ENCODE measurements around the gene MGAT5. TPM values are rescaled to one million over a fixed set of nuclear protein-coding genes. Genes with fewer than 3 reads are reported as not detected.

The MGAT5 gene
- total and polyA plus RNA-seq, 2 donors = 8.8 to 36.8 TPM

DNA sequence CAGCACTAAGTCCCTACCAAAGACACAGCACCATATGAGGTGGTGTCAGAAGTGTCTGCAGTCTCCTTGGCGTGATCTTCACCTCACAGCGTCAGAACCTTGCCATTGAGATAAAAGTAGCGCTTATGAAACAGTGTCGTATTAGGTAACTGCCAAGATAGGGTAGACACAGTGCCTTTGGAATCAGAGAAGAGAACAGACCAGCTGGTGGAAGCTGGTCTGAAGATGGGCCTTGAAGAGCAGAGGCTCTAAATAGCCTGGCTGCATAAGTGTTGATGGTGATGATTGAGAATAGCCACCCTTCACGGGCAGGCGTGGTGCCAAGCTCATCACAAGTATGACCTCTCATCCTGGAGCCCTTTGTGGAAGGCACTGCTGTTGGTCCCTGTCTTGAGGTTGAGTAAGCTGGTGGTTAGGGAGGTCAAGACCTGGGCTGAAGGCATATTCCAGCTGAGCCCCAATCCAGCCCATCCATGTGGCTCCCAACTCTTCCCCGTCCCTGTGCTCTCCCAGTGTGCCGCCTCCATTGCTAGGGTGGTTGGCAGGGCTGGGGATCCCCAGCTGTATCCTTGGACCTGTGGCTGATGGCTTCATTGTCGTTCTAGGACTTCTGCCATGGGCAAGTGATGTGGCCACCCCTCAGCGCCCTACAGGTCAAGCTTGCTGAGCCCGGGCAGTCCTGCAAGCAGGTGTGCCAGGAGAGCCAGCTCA lies 187.4 kb downstream of the MGAT5 start:
- Histone ChIP-seq H3K9me3 (ENCODE audit: control insufficient read depth in 2 of 2, insufficient read depth in 1 of 2, low read length in 1 of 2) (no peaks in the 10 kb centered on the region), H3K27me3 (ENCODE audit: control insufficient read depth in 2 of 2, insufficient read depth in 1 of 2, low read length in 1 of 2) (no peaks in the 10 kb centered on the region), H3K36me3 (ENCODE audit: control insufficient read depth in 2 of 2, insufficient read depth in 2 of 2, low read length in 1 of 2) (peaks cover 29 to 59% of the 10 kb centered on the region in 2 donors), H3K4me3 (ENCODE audit: low read length in 2 of 2) (no peak overlapping the region), H3K4me1 (ENCODE audit: control insufficient read depth in 2 of 2, insufficient read depth in 2 of 2, low read length in 2 of 2) (no peaks in the 10 kb centered on the region), H3K27ac (ENCODE audit: low read depth in 1 of 2, low read length in 1 of 2) (no peak overlapping the region)
- no peak for DNase-seq (ENCODE audit: low read depth in 6 of 9, low spot score in 9 of 9)
- 98% methylated on average over 11 of the region's 11 CpGs for WGBS

DNA sequence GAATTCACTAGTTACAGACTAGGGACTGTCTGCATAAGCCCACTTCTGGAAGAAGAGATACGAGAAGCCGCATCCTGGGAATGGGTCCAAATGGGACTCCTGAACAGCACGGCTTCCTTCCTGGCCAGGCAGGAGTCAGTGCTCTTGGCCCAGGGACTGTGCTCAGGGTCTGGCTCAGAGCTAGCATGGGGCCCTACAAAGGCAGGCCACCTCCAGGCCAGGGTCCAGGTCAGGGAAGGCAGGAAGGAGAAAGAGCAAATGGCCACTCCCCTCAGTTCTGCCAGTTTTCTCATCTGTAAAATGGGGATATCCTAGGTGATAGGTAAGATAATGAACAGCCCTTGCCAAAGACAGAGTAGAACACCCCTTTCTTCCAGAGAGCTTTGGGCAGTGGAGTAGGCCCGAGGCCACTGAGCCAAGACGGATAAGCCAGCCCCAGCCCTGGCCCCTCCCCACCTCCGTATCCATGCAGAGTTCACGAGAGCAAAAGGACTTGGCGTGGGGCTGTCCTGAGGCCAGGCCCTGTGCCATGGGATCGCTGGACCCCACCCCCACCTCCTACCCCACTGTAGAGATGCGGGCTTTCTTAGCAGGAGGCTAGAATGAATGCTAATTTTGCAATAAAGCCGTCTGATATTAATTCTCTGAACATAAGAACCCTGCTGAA lies 190.1 kb downstream of the MGAT5 start:
- Histone ChIP-seq H3K36me3 (ENCODE audit: control insufficient read depth in 2 of 2, insufficient read depth in 2 of 2, low read length in 1 of 2) (peaks cover 28 to 57% of the 10 kb centered on the region in 2 donors), H3K27me3 (ENCODE audit: control insufficient read depth in 2 of 2, insufficient read depth in 1 of 2, low read length in 1 of 2) (no peaks in the 10 kb centered on the region), H3K9me3 (ENCODE audit: control insufficient read depth in 2 of 2, insufficient read depth in 1 of 2, low read length in 1 of 2) (no peaks in the 10 kb centered on the region), H3K4me3 (ENCODE audit: low read length in 2 of 2) (no peak overlapping the region), H3K27ac (ENCODE audit: low read depth in 1 of 2, low read length in 1 of 2) (no peak overlapping the region), H3K4me1 (ENCODE audit: control insufficient read depth in 2 of 2, insufficient read depth in 2 of 2, low read length in 2 of 2) (no peaks in the 10 kb centered on the region)
- no peak for DNase-seq (ENCODE audit: low read depth in 6 of 9, low spot score in 9 of 9)
- WGBS = 98% methylated on average over 11 of the region's 11 CpGs

DNA sequence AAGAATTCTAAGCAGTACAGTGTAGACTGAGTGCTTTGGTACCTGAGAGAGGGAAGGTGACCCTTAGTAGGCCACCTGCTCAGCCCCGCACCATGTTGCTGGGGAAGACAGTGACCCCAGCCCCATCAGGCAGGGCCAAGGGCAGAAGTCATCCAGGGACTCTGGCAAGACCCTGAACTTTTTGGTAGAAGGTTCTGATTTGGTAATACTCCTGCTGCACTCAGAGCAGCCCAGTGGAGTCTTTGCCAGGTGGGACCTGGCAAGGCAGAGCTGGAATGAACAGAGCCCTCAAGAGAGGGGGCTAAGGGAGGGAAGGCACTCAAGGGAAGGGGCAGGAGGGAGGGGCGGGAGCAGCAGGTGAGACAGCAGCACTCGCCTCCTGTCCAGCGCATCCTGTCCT lies 191.2 kb downstream of the MGAT5 start:
- Histone ChIP-seq H3K27me3 (ENCODE audit: control insufficient read depth in 2 of 2, insufficient read depth in 1 of 2, low read length in 1 of 2) (no peaks in the 10 kb centered on the region), H3K4me3 (ENCODE audit: low read length in 2 of 2) (no peak overlapping the region), H3K4me1 (ENCODE audit: control insufficient read depth in 2 of 2, insufficient read depth in 2 of 2, low read length in 2 of 2) (no peaks in the 10 kb centered on the region), H3K9me3 (ENCODE audit: control insufficient read depth in 2 of 2, insufficient read depth in 1 of 2, low read length in 1 of 2) (no peaks in the 10 kb centered on the region), H3K36me3 (ENCODE audit: control insufficient read depth in 2 of 2, insufficient read depth in 2 of 2, low read length in 1 of 2) (peaks cover 36 to 59% of the 10 kb centered on the region in 2 donors), H3K27ac (ENCODE audit: low read depth in 1 of 2, low read length in 1 of 2) (no peak overlapping the region)
- DNase-seq (ENCODE audit: low read depth in 6 of 9, low spot score in 9 of 9) = no peak
- WGBS = 98% methylated on average over 4 of the region's 4 CpGs

DNA sequence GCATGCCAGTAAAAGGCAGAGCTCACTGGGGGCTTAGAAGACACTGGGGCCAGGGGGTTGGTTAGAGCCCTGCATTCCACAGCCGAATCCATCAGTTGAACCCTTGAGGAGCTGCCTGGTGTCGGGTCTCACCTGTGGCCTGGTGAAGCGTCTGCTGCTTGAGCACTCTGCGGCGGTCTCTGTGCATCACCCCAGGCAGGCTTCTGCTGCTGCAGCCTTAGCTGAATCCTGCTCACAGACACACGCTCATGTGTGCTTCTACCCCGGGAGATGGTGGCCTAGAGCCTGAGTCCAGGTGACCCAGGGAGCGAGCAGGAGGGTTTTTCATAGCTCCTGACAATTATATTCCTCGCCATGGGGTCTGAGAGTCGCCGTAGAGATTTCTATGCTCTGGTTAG lies 192.1 kb downstream of the MGAT5 start:
- Histone ChIP-seq H3K4me3 (ENCODE audit: low read length in 2 of 2) (no peak overlapping the region), H3K4me1 (ENCODE audit: control insufficient read depth in 2 of 2, insufficient read depth in 2 of 2, low read length in 2 of 2) (no peaks in the 10 kb centered on the region), H3K27ac (ENCODE audit: low read depth in 1 of 2, low read length in 1 of 2) (no peak overlapping the region), H3K27me3 (ENCODE audit: control insufficient read depth in 2 of 2, insufficient read depth in 1 of 2, low read length in 1 of 2) (no peaks in the 10 kb centered on the region), H3K9me3 (ENCODE audit: control insufficient read depth in 2 of 2, insufficient read depth in 1 of 2, low read length in 1 of 2) (no peaks in the 10 kb centered on the region), H3K36me3 (ENCODE audit: control insufficient read depth in 2 of 2, insufficient read depth in 2 of 2, low read length in 1 of 2) (peaks cover 39 to 63% of the 10 kb centered on the region in 2 donors)
- 97% methylated on average over 11 of the region's 11 CpGs for WGBS
- no peak for DNase-seq (ENCODE audit: low read depth in 6 of 9, low spot score in 9 of 9)

DNA sequence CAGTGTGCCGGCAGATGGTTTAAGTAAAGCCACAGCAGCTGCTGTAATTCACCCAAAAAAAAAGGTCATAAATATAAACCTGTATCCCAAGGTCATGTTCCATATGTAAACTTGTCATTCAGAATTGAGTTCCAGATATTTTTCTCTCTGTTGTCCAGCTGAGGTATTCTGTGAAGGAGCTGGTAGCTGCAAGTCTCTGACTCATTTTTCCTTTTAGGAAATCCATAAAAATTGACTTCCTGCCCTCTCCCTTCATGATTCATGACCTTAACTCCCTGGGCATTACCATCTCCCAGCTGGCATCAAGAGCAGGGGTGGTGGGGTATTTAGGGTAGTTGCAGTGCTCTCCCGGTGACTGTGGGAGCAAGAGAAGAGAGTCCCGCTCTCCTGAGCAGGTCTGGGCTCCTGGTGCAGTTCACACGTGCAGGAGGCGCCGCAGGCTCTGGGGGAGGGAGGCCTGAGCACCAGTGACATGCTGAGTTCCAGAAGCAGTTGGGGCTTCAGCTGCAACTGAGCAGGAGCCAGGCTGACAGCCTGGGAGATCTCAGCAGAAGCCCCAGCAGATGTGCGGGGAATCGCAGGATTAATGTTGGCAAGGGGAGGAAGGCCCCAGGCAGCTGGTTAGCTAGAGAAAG lies 192.6 kb downstream of the MGAT5 start:
- Histone ChIP-seq H3K27ac (ENCODE audit: low read depth in 1 of 2, low read length in 1 of 2) (no peak overlapping the region), H3K36me3 (ENCODE audit: control insufficient read depth in 2 of 2, insufficient read depth in 2 of 2, low read length in 1 of 2) (peaks cover 34 to 59% of the 10 kb centered on the region in 2 donors), H3K4me3 (ENCODE audit: low read length in 2 of 2) (no peak overlapping the region), H3K27me3 (ENCODE audit: control insufficient read depth in 2 of 2, insufficient read depth in 1 of 2, low read length in 1 of 2) (no peaks in the 10 kb centered on the region), H3K9me3 (ENCODE audit: control insufficient read depth in 2 of 2, insufficient read depth in 1 of 2, low read length in 1 of 2) (no peaks in the 10 kb centered on the region), H3K4me1 (ENCODE audit: control insufficient read depth in 2 of 2, insufficient read depth in 2 of 2, low read length in 2 of 2) (no peaks in the 10 kb centered on the region)
- no peak for DNase-seq (ENCODE audit: low read depth in 6 of 9, low spot score in 9 of 9)
- WGBS = 97% methylated on average over 8 of the region's 8 CpGs

DNA sequence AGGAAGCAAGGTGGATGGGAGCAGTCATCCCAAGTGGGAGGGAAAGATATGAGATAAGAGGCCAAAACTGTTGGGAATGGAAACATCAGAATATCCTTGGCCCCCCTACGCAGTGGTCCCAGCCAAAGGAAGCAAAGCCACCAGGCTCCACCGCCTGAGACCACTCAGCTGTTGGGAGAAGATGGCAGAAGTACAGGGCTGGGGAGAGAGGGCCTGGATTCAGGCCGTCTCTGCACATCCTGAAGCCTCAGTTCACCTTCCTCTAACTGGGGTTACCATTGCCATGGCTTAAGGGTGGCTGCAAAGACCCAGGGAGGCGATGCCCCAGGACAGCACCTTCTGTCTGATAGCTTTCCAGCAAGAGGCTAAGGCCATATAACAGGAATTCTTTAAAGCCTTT lies 193.8 kb downstream of the MGAT5 start:
- H3K36me3 ChIP-seq (ENCODE audit: control insufficient read depth in 2 of 2, insufficient read depth in 2 of 2, low read length in 1 of 2) = peaks cover 32 to 49% of the 10 kb centered on the region in 2 donors
- no peak overlapping the region for H3K4me3 ChIP-seq (ENCODE audit: low read length in 2 of 2)
- no peaks in the 10 kb centered on the region for H3K27me3 ChIP-seq (ENCODE audit: control insufficient read depth in 2 of 2, insufficient read depth in 1 of 2, low read length in 1 of 2)
- WGBS = 98% methylated on average over 4 of the region's 4 CpGs
- no peaks in the 10 kb centered on the region for H3K4me1 ChIP-seq (ENCODE audit: control insufficient read depth in 2 of 2, insufficient read depth in 2 of 2, low read length in 2 of 2)
- no peaks in the 10 kb centered on the region for H3K9me3 ChIP-seq (ENCODE audit: control insufficient read depth in 2 of 2, insufficient read depth in 1 of 2, low read length in 1 of 2)
- DNase-seq (ENCODE audit: low read depth in 6 of 9, low spot score in 9 of 9) = no peak
- H3K27ac ChIP-seq (ENCODE audit: low read depth in 1 of 2, low read length in 1 of 2) = no peak overlapping the region

DNA sequence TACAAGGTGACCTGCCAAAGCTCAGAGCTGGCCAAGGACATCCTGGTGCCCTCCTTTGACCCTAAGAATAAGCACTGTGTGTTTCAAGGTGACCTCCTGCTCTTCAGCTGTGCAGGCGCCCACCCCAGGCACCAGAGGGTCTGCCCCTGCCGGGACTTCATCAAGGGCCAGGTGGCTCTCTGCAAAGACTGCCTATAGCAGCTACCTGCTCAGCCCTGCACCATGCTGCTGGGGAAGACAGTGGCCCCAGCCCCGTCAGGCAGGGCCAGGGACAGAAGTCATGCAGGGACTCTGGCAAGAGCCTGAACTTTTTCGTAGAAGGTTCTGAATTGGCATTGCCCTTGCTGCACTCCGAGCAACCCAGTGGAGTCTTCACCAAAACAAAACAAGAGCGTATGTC lies 194.8 kb downstream of the MGAT5 start:
- Histone ChIP-seq H3K27me3 (ENCODE audit: control insufficient read depth in 2 of 2, insufficient read depth in 1 of 2, low read length in 1 of 2) (no peaks in the 10 kb centered on the region), H3K27ac (ENCODE audit: low read depth in 1 of 2, low read length in 1 of 2) (no peak overlapping the region), H3K9me3 (ENCODE audit: control insufficient read depth in 2 of 2, insufficient read depth in 1 of 2, low read length in 1 of 2) (no peaks in the 10 kb centered on the region), H3K4me3 (ENCODE audit: low read length in 2 of 2) (no peak overlapping the region), H3K36me3 (ENCODE audit: control insufficient read depth in 2 of 2, insufficient read depth in 2 of 2, low read length in 1 of 2) (peaks cover 32 to 48% of the 10 kb centered on the region in 2 donors), H3K4me1 (ENCODE audit: control insufficient read depth in 2 of 2, insufficient read depth in 2 of 2, low read length in 2 of 2) (no peaks in the 10 kb centered on the region)
- WGBS = 98% methylated on average over 6 of the region's 6 CpGs
- no peak for DNase-seq (ENCODE audit: low read depth in 6 of 9, low spot score in 9 of 9)

DNA sequence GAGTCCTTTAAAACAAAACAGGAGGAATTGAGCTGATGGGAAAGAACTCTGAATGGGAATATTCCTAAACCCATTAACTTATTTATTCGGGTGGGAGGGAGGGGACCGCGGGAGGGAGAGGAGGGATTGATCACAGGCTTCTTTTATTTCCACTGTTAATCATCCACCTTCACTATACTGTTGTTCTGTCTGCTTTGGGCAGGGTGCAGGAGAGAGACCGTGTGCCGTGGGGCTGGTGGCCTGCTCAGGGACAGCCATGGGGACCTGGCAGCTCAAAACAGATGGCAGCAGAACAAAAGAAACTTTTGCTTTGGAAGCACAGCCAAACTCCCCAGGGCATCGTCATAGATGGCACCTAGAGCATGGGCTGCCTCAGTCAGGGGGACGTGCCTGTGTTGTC lies 195.3 kb downstream of the MGAT5 start:
- no peak for DNase-seq (ENCODE audit: low read depth in 6 of 9, low spot score in 9 of 9)
- H3K27ac ChIP-seq (ENCODE audit: low read depth in 1 of 2, low read length in 1 of 2) = no peak overlapping the region
- WGBS = 95% methylated on average over 7 of the region's 7 CpGs
- H3K36me3 ChIP-seq (ENCODE audit: control insufficient read depth in 2 of 2, insufficient read depth in 2 of 2, low read length in 1 of 2) = peaks cover 32 to 43% of the 10 kb centered on the region in 2 donors
- H3K4me1 ChIP-seq (ENCODE audit: control insufficient read depth in 2 of 2, insufficient read depth in 2 of 2, low read length in 2 of 2) = no peaks in the 10 kb centered on the region
- H3K27me3 ChIP-seq (ENCODE audit: control insufficient read depth in 2 of 2, insufficient read depth in 1 of 2, low read length in 1 of 2) = no peaks in the 10 kb centered on the region
- H3K9me3 ChIP-seq (ENCODE audit: control insufficient read depth in 2 of 2, insufficient read depth in 1 of 2, low read length in 1 of 2) = no peaks in the 10 kb centered on the region
- H3K4me3 ChIP-seq (ENCODE audit: low read length in 2 of 2) = no peak overlapping the region

DNA sequence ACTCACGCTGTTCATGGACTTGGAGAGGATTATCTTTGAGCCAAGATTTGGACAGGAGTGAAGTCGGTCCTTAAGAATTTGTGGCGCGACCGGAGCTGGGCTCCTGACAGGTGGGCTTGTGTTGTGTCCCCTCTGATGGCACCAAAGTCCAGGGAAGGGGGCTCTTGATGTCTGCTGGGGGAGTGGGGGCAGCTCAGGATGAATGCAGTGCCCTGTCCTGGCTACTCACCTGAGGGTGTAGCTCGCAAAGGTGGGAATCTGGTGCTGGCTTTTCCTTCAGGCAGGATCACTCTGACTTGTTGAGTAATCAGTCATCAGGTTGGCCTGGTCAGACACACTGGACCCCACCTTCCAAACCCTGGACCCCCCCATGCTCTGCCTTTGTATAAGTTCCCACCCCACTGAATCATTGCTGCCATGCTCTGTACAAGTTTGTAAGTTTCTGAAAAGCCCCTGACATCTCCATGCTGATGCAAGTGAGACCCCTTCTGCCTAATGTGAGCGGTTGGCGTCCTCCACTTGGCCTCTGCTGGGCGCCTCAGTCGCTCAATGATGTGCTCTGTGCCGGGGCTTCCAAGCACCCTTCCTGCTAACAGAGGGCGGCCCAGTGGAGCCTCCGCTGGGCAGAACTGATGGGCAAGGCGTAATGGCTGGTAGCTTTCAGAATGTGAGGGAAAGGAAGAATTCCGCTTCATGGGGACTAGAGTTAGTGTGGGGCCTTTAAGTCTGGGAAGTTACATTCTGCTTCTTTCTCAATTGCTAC lies 196.1 kb downstream of the MGAT5 start:
- Histone ChIP-seq H3K4me1 (ENCODE audit: control insufficient read depth in 2 of 2, insufficient read depth in 2 of 2, low read length in 2 of 2) (no peaks in the 10 kb centered on the region), H3K4me3 (ENCODE audit: low read length in 2 of 2) (no peak overlapping the region), H3K27ac (ENCODE audit: low read depth in 1 of 2, low read length in 1 of 2) (no peak overlapping the region), H3K36me3 (ENCODE audit: control insufficient read depth in 2 of 2, insufficient read depth in 2 of 2, low read length in 1 of 2) (peaks cover 26 to 39% of the 10 kb centered on the region in 2 donors), H3K9me3 (ENCODE audit: control insufficient read depth in 2 of 2, insufficient read depth in 1 of 2, low read length in 1 of 2) (no peaks in the 10 kb centered on the region), H3K27me3 (ENCODE audit: control insufficient read depth in 2 of 2, insufficient read depth in 1 of 2, low read length in 1 of 2) (no peaks in the 10 kb centered on the region)
- no peak for DNase-seq (ENCODE audit: low read depth in 6 of 9, low spot score in 9 of 9)
- 97% methylated on average over 15 of the region's 15 CpGs for WGBS
